ENCODE measurements around the gene FUS.

DNA sequence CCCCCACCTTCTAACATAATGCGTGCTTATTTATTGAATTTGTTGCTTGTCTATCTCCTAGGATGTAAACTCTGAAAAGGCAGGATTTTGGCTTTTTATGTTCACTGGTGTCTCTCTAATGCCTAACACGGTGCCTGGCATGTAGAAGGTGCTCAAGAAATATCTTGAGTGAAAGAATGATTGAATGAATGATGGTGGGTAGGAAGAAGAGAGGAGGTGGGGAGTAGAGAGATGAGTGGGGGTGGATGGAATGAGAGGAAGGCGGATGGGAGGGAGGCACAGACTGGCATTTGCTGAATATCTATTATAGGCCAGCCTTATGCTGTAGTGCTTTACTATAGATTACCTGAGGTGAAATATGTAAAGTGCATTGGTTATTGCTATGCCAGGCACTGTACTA is 32.4 kb upstream of the FUS start:
- TF ChIP-seq TCF4 (CRISPR knock-in tag; IDR thresholded peaks at IDR 0.05; ENCODE audit: borderline replicate concordance) (no peak), ESRRG (CRISPR knock-in tag; IDR thresholded peaks at IDR 0.05) (no peak), OSR1 (CRISPR knock-in tag; IDR thresholded peaks at IDR 0.05) (no peak), BACH2 (CRISPR knock-in tag; IDR thresholded peaks at IDR 0.05; ENCODE audit: borderline replicate concordance) (no peak), CSDC2 (CRISPR knock-in tag; IDR thresholded peaks at IDR 0.05) (no peak), ZFP30 (CRISPR knock-in tag; IDR thresholded peaks at IDR 0.05) (no peak)
- TF ChIP-seq, protein P1, sequence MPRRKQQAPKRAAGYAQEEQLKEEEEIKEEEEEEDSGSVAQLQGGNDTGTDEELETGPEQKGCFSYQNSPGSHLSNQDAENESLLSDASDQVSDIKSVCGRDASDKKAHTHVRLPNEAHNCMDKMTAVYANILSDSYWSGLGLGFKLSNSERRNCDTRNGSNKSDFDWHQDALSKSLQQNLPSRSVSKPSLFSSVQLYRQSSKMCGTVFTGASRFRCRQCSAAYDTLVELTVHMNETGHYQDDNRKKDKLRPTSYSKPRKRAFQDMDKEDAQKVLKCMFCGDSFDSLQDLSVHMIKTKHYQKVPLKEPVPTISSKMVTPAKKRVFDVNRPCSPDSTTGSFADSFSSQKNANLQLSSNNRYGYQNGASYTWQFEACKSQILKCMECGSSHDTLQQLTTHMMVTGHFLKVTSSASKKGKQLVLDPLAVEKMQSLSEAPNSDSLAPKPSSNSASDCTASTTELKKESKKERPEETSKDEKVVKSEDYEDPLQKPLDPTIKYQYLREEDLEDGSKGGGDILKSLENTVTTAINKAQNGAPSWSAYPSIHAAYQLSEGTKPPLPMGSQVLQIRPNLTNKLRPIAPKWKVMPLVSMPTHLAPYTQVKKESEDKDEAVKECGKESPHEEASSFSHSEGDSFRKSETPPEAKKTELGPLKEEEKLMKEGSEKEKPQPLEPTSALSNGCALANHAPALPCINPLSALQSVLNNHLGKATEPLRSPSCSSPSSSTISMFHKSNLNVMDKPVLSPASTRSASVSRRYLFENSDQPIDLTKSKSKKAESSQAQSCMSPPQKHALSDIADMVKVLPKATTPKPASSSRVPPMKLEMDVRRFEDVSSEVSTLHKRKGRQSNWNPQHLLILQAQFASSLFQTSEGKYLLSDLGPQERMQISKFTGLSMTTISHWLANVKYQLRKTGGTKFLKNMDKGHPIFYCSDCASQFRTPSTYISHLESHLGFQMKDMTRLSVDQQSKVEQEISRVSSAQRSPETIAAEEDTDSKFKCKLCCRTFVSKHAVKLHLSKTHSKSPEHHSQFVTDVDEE (CRISPR knock-in tag; IDR thresholded peaks at IDR 0.05) = no peak
- TF ChIP-seq, protein P2, sequence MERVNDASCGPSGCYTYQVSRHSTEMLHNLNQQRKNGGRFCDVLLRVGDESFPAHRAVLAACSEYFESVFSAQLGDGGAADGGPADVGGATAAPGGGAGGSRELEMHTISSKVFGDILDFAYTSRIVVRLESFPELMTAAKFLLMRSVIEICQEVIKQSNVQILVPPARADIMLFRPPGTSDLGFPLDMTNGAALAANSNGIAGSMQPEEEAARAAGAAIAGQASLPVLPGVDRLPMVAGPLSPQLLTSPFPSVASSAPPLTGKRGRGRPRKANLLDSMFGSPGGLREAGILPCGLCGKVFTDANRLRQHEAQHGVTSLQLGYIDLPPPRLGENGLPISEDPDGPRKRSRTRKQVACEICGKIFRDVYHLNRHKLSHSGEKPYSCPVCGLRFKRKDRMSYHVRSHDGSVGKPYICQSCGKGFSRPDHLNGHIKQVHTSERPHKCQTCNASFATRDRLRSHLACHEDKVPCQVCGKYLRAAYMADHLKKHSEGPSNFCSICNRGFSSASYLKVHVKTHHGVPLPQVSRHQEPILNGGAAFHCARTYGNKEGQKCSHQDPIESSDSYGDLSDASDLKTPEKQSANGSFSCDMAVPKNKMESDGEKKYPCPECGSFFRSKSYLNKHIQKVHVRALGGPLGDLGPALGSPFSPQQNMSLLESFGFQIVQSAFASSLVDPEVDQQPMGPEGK (CRISPR knock-in tag; IDR thresholded peaks at IDR 0.05; ENCODE audit: borderline replicate concordance) = no peak
